OCI-LY3 (cell line): ENCODE measurements around the gene ECT2.

Source experiments
- EZH2phosphoT487 ChIP-seq: fragments of 200-600 bp; shearing (Covaris generic); IDR thresholded peaks from 2 replicates; pipeline ENCODE4 v1.6.1; 2018; ENCODE audit warnings: antibody characterized with exemption, mixed run types, low read depth
- TF ChIP-seq, protein P1 (sequence below): fragments of 200-600, 300-600 bp; sonication (generic); IDR thresholded peaks from 2 replicates; pipeline ENCODE4 v1.5.1; 2014; ENCODE audit warnings: antibody characterized with exemption, low read length, low read depth

DNA sequence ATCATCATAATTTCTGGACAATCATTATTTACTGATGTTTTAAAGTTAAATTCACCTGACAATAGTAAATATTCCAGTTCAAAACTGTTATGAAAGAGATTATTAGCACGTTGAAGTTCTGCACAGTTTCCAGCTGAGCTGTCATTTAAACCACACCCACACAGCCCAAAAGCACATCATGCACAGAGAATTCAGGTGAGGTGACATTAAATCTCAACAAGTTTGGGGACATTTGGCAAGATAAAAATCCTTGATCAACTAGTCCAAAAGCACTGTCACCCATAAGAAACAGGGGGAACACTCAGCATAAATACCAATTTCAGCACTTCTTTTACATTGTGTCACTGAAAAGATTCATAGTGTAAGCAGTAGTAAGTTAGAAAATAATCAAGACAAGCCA is 46.5 kb upstream of the ECT2 start:
- TF ChIP-seq, protein P1, sequence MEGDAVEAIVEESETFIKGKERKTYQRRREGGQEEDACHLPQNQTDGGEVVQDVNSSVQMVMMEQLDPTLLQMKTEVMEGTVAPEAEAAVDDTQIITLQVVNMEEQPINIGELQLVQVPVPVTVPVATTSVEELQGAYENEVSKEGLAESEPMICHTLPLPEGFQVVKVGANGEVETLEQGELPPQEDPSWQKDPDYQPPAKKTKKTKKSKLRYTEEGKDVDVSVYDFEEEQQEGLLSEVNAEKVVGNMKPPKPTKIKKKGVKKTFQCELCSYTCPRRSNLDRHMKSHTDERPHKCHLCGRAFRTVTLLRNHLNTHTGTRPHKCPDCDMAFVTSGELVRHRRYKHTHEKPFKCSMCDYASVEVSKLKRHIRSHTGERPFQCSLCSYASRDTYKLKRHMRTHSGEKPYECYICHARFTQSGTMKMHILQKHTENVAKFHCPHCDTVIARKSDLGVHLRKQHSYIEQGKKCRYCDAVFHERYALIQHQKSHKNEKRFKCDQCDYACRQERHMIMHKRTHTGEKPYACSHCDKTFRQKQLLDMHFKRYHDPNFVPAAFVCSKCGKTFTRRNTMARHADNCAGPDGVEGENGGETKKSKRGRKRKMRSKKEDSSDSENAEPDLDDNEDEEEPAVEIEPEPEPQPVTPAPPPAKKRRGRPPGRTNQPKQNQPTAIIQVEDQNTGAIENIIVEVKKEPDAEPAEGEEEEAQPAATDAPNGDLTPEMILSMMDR, result no peak
- no peak for TF ChIP-seq EZH2phosphoT487
